ENCODE results near the gene ADISSP.

DNA sequence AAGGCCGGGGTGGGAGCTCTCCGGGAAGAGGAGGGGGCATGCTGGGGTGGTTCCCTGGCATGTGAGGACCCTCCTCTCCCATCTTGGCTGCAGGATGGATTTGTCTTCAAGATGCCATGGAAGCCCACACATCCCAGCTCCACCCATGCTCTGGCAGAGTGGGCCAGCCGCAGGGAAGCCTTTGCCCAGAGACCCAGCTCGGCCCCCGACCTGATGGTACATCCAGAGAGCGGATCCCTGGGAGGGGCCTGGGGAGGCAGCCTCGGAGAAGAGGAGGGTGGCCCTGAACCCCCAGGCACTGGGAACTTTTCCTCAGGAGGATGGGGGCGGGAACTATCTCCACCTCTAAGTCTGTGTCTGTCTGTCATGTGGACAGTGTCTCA lies 33.3 kb upstream of the ADISSP start:
- TF ChIP-seq, protein P1, sequence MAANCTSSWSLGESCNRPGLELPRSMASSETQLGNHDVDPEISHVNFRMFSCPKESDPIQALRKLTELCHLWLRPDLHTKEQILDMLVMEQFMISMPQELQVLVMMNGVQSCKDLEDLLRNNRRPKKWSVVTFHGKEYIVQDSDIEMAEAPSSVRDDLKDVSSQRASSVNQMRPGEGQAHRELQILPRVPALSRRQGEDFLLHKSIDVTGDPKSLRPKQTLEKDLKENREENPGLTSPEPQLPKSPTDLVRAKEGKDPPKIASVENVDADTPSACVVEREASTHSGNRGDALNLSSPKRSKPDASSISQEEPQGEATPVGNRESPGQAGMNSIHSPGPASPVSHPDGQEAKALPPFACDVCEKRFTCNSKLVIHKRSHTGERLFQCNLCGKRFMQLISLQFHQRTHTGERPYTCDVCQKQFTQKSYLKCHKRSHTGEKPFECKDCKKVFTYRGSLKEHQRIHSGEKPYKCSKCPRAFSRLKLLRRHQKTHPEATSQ (tag by site-specific recombination; IDR thresholded peaks at IDR 0.05) = no peak
- TF ChIP-seq ZNF404 (tag by site-specific recombination; IDR thresholded peaks at IDR 0.05) (no peak), ZNF274 (IDR thresholded peaks at IDR 0.05; ENCODE audit: low read length) (no peak), ZNF274 (tag by site-specific recombination; IDR thresholded peaks at IDR 0.05; ENCODE audit: borderline replicate concordance) (no peak), ZNF214 (tag by site-specific recombination; IDR thresholded peaks at IDR 0.05; ENCODE audit: borderline replicate concordance) (no peak), ZNF10 (tag by site-specific recombination; IDR thresholded peaks at IDR 0.05) (no peak)
